Mesendoderm (in vitro differentiated cells): Measurements from ENCODE around the gene ATP8A2.
"Not testable (repeated sequence)": the region's sequence is repeated elsewhere in the genome, so short reads cannot be mapped to it uniquely, and the experiment has no call there.

Source experiments
- DNase-seq: peaks from one replicate; pipeline ENCODE4 v3.0.0; 2013
- H2AK5ac ChIP-seq: 2 replicates; pipeline ENCODE4 v1.6.1; 2013; ENCODE audit warnings: low read length, inconsistent platforms
- H2BK120ac ChIP-seq: 2 replicates; pipeline ENCODE4 v1.6.1; 2013; ENCODE audit warnings: low read depth, mild to moderate bottlenecking, low read length, moderate library complexity, mixed read lengths
- H2BK15ac ChIP-seq: replicated peaks from 2 replicates; pipeline ENCODE4 v1.6.1; 2013; ENCODE audit warnings: low read depth, mild to moderate bottlenecking, moderate library complexity
- H2BK5ac ChIP-seq: 2 replicates; pipeline ENCODE4 v1.6.1; 2013; ENCODE audit warnings: low read length, inconsistent platforms
- H3K18ac ChIP-seq: 2 replicates; pipeline ENCODE4 v1.6.1; 2013; ENCODE audit warnings: mild to moderate bottlenecking, low read length, mixed read lengths
- H3K23ac ChIP-seq: one replicate; pipeline ENCODE4 v1.6.1; 2013; ENCODE audit warnings: low read length
- H3K27ac ChIP-seq: 2 replicates; pipeline ENCODE4 v1.5.1; 2013; ENCODE audit warnings: low read depth, mild to moderate bottlenecking, inconsistent platforms, low read length, moderate library complexity
- H3K27me3 ChIP-seq: 2 replicates; pipeline ENCODE4 v1.6.1; 2013; ENCODE audit warnings: low read length, control low read depth, mild to moderate bottlenecking, inconsistent platforms; ENCODE audit not compliant: insufficient read depth, poor library complexity
- H3K36me3 ChIP-seq: 2 replicates; pipeline ENCODE4 v1.6.1; 2013; ENCODE audit warnings: low read length, inconsistent platforms; ENCODE audit not compliant: control insufficient read depth, insufficient read depth
- H3K4ac ChIP-seq: one replicate; pipeline ENCODE4 v1.6.1; 2013; ENCODE audit warnings: low read depth, mild to moderate bottlenecking, low read length, moderate library complexity
- H3K4me1 ChIP-seq: 2 replicates; pipeline ENCODE4 v1.6.1; 2013; ENCODE audit warnings: low read depth, low read length, inconsistent platforms; ENCODE audit not compliant: control insufficient read depth
- H3K4me2 ChIP-seq: 2 replicates; pipeline ENCODE4 v1.6.1; 2013; ENCODE audit warnings: low read length
- H3K4me3 ChIP-seq: 2 replicates; pipeline ENCODE4 v1.5.1; 2013; ENCODE audit warnings: mild to moderate bottlenecking, low read length
- H3K56ac ChIP-seq: one replicate; pipeline ENCODE4 v1.6.1; 2013; ENCODE audit warnings: low read length
- H3K79me1 ChIP-seq: 2 replicates; pipeline ENCODE4 v1.6.1; 2013; ENCODE audit warnings: low read length, inconsistent platforms
- H3K79me2 ChIP-seq: 2 replicates; pipeline ENCODE4 v1.6.1; 2013; ENCODE audit warnings: mild to moderate bottlenecking, low read length; ENCODE audit not compliant: control insufficient read depth, insufficient read depth
- H3K9ac ChIP-seq: 2 replicates; pipeline ENCODE4 v1.6.1; 2013; ENCODE audit warnings: low read length, inconsistent platforms
- H4K5ac ChIP-seq: one replicate; pipeline ENCODE4 v1.6.1; 2013; ENCODE audit warnings: low read length
- H4K8ac ChIP-seq: one replicate; pipeline ENCODE4 v1.6.1; 2013; ENCODE audit warnings: low read depth, mild to moderate bottlenecking, control low read depth, low read length, moderate library complexity
- WGBS: extraction: QIAGEN DNeasy Blood & Tissue Kit; methylation state at CpG from one replicate; pipeline ENCODE4 v1.1.7; 2013; ENCODE audit warnings: low lambda C conversion rate, missing lambda C conversion rate; ENCODE audit not compliant: insufficient coverage; ENCODE audit errors: extremely low coverage; 5-methylcytosine and 5-hydroxymethylcytosine counted together

Gene ATP8A2

GRCh38 chr13:25541434-25542123 lies 169.8 kb downstream of the ATP8A2 start:
- H3K4ac ChIP-seq = no peak overlapping the region
- H3K36me3 ChIP-seq = no peaks in the 10 kb centered on the region
- H3K9ac ChIP-seq = no peak overlapping the region
- no peaks in the 10 kb centered on the region for H3K79me1 ChIP-seq
- no peak overlapping the region for H2BK120ac ChIP-seq
- H3K4me1 ChIP-seq = no peaks in the 10 kb centered on the region
- no peaks in the 10 kb centered on the region for H3K79me2 ChIP-seq
- no CpG with 5 or more reads among the region's 4 CpGs for WGBS
- no peak overlapping the region for H3K4me3 ChIP-seq
- H2BK5ac ChIP-seq = no peak overlapping the region
- no peak for DNase-seq
- no peaks in the 10 kb centered on the region for H3K27me3 ChIP-seq
- H4K5ac ChIP-seq = no peak overlapping the region
- H3K27ac ChIP-seq = no peak overlapping the region
- no peak overlapping the region for H2BK15ac ChIP-seq
- H3K4me2 ChIP-seq = no peak overlapping the region
- H3K23ac ChIP-seq = no peak overlapping the region
- H2AK5ac ChIP-seq = no peak overlapping the region
- H3K18ac ChIP-seq = no peak overlapping the region
- no peak overlapping the region for H3K56ac ChIP-seq
- no peak overlapping the region for H4K8ac ChIP-seq

DNA sequence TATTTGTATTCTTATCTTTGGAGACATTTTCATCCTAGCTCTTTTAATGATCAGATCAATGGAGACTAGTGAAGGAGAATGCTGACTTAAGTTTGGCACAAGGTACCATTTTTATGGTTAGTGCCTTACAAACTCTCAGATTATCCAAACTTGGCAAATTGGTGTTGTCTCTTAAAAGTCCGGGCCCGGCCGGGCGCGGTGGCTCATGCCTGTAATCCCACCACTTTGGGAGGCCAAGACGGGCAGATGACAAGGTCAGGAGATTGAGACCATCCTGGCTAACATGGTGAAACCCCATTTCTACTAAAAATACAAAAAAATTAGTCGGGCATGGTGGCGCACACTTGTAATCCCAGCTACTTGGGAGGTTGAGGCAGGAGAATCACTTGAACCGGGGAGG lies 177.2 kb downstream of the ATP8A2 start:
- not testable (repeated sequence) for H2BK5ac ChIP-seq, H2AK5ac ChIP-seq, H3K79me2 ChIP-seq, H3K36me3 ChIP-seq, H3K27me3 ChIP-seq, H3K56ac ChIP-seq, H3K4me2 ChIP-seq, H3K4me1 ChIP-seq, H2BK15ac ChIP-seq, H4K8ac ChIP-seq, H3K79me1 ChIP-seq, DNase-seq, H3K27ac ChIP-seq, H4K5ac ChIP-seq, H3K18ac ChIP-seq, H3K4me3 ChIP-seq, H3K23ac ChIP-seq, H2BK120ac ChIP-seq, H3K4ac ChIP-seq, H3K9ac ChIP-seq
- no CpG with 5 or more reads among the region's 9 CpGs for WGBS

GRCh38 chr13:25561812-25562211 lies 190.0 kb downstream of the ATP8A2 start:
- no peak overlapping the region for H3K23ac ChIP-seq
- no peak overlapping the region for H4K5ac ChIP-seq
- H3K4me1 ChIP-seq = no peaks in the 10 kb centered on the region
- H2BK5ac ChIP-seq = no peak overlapping the region
- no peaks in the 10 kb centered on the region for H3K79me1 ChIP-seq
- no peak overlapping the region for H2BK120ac ChIP-seq
- H3K4me3 ChIP-seq = no peak overlapping the region
- no peak overlapping the region for H4K8ac ChIP-seq
- H3K18ac ChIP-seq = no peak overlapping the region
- no peak overlapping the region for H2BK15ac ChIP-seq
- no CpG with 5 or more reads among the region's 7 CpGs for WGBS
- no peak overlapping the region for H2AK5ac ChIP-seq
- H3K79me2 ChIP-seq = no peaks in the 10 kb centered on the region
- H3K27ac ChIP-seq = no peak overlapping the region
- H3K27me3 ChIP-seq = no peaks in the 10 kb centered on the region
- no peak overlapping the region for H3K4ac ChIP-seq
- no peak overlapping the region for H3K9ac ChIP-seq
- DNase-seq = no peak
- H3K4me2 ChIP-seq = no peak overlapping the region
- no peak overlapping the region for H3K56ac ChIP-seq
- H3K36me3 ChIP-seq = no peaks in the 10 kb centered on the region

GRCh38 chr13:25570185-25570584 lies 198.4 kb downstream of the ATP8A2 start:
- Histone ChIP-seq H3K4me1 (no peaks in the 10 kb centered on the region), H2BK120ac (no peak overlapping the region), H4K5ac (no peak overlapping the region), H3K23ac (no peak overlapping the region), H3K79me2 (no peaks in the 10 kb centered on the region), H3K79me1 (no peaks in the 10 kb centered on the region), H3K4ac (no peak overlapping the region), H3K4me3 (no peak overlapping the region), H3K27me3 (no peaks in the 10 kb centered on the region), H3K4me2 (no peak overlapping the region), H2BK5ac (no peak overlapping the region), H2AK5ac (no peak overlapping the region), H2BK15ac (no peak overlapping the region), H3K18ac (no peak overlapping the region), H4K8ac (no peak overlapping the region), H3K56ac (no peak overlapping the region), H3K27ac (no peak overlapping the region), H3K9ac (no peak overlapping the region), H3K36me3 (no peaks in the 10 kb centered on the region)
- no peak for DNase-seq
- WGBS = no CpG with 5 or more reads among the region's 14 CpGs

DNA sequence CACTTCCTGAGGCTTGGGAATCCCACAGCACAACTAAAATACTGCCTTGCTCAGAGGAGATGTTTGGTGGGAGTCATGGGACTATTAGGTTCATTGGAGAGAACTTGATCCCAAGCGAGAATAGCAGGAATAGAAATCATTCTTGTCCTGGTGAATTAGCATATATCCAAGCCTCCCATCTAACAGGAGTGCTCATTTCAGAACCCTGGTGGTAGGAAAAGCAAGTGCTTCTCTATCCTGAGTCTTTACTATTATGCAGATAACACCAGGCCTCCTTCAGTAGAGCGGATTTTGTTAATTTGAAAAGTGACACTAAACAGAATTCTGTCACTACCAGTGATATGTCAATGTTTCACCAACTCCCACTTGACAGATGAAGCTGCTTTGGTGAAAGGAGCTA lies 199.5 kb downstream of the ATP8A2 start:
- H3K79me1 ChIP-seq = no peaks in the 10 kb centered on the region
- no peak overlapping the region for H3K23ac ChIP-seq
- H3K27me3 ChIP-seq = no peaks in the 10 kb centered on the region
- H3K18ac ChIP-seq = no peak overlapping the region
- H2AK5ac ChIP-seq = no peak overlapping the region
- H4K8ac ChIP-seq = no peak overlapping the region
- no peak for DNase-seq
- no peak overlapping the region for H3K56ac ChIP-seq
- no peaks in the 10 kb centered on the region for H3K36me3 ChIP-seq
- H2BK15ac ChIP-seq = no peak overlapping the region
- H2BK120ac ChIP-seq = no peak overlapping the region
- H3K79me2 ChIP-seq = no peaks in the 10 kb centered on the region
- H3K9ac ChIP-seq = no peak overlapping the region
- no peaks in the 10 kb centered on the region for H3K4me1 ChIP-seq
- H2BK5ac ChIP-seq = no peak overlapping the region
- H3K4me3 ChIP-seq = no peak overlapping the region
- H3K4ac ChIP-seq = no peak overlapping the region
- H3K27ac ChIP-seq = no peak overlapping the region
- no peak overlapping the region for H4K5ac ChIP-seq
- no peak overlapping the region for H3K4me2 ChIP-seq
- WGBS = no CpG with 5 or more reads among the region's 2 CpGs

DNA sequence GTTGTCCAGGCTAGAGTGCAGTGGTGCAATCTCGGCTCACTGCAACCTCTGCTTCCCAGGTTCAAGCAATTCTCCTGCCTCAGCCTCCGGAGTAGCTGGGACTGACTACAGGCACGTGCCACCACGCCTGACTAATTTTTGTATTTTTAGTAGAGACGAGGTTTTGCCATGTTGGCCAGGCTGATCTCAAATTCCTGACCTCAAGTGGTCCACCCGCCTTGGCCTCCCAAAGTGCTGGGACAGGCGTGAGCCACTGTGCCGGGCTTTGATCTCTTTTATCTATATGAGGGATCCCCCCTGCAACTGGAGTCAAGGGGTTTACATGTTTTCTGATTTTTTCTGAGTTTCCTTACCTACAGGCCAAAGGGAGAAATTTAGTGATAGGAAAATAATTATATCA lies 200.4 kb downstream of the ATP8A2 start:
- H3K4ac ChIP-seq, H3K27ac ChIP-seq, H3K56ac ChIP-seq, H3K23ac ChIP-seq, H3K79me1 ChIP-seq, H3K27me3 ChIP-seq, H3K36me3 ChIP-seq, H2AK5ac ChIP-seq, H3K9ac ChIP-seq, H2BK15ac ChIP-seq, H2BK120ac ChIP-seq, H4K5ac ChIP-seq, H3K4me1 ChIP-seq, H2BK5ac ChIP-seq, H3K4me2 ChIP-seq, DNase-seq, H3K4me3 ChIP-seq, H3K79me2 ChIP-seq, H3K18ac ChIP-seq, H4K8ac ChIP-seq: not testable (repeated sequence)
- no CpG with 5 or more reads among the region's 8 CpGs for WGBS
